Measurements from ENCODE around the gene AR. TPM values are rescaled to one million over a fixed set of nuclear protein-coding genes. Genes with fewer than 3 reads are reported as not detected.
A peak's percentile ranks its signal among the peaks of the same experiment; 100 is the strongest.

Gene AR, protein sequence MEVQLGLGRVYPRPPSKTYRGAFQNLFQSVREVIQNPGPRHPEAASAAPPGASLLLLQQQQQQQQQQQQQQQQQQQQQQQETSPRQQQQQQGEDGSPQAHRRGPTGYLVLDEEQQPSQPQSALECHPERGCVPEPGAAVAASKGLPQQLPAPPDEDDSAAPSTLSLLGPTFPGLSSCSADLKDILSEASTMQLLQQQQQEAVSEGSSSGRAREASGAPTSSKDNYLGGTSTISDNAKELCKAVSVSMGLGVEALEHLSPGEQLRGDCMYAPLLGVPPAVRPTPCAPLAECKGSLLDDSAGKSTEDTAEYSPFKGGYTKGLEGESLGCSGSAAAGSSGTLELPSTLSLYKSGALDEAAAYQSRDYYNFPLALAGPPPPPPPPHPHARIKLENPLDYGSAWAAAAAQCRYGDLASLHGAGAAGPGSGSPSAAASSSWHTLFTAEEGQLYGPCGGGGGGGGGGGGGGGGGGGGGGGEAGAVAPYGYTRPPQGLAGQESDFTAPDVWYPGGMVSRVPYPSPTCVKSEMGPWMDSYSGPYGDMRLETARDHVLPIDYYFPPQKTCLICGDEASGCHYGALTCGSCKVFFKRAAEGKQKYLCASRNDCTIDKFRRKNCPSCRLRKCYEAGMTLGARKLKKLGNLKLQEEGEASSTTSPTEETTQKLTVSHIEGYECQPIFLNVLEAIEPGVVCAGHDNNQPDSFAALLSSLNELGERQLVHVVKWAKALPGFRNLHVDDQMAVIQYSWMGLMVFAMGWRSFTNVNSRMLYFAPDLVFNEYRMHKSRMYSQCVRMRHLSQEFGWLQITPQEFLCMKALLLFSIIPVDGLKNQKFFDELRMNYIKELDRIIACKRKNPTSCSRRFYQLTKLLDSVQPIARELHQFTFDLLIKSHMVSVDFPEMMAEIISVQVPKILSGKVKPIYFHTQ
- polyA plus RNA-seq (2011; rRNA removed) (11.6 and 13.1 TPM in 2 replicates), polyA minus RNA-seq (2011; rRNA and poly(A)+ RNA removed) (34.0 and 36.4 TPM in 2 replicates)

DNA sequence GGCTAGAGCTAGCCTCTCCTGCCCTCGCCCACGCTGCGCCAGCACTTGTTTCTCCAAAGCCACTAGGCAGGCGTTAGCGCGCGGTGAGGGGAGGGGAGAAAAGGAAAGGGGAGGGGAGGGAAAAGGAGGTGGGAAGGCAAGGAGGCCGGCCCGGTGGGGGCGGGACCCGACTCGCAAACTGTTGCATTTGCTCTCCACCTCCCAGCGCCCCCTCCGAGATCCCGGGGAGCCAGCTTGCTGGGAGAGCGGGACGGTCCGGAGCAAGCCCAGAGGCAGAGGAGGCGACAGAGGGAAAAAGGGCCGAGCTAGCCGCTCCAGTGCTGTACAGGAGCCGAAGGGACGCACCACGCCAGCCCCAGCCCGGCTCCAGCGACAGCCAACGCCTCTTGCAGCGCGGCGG lies at the start of gene AR:
Gene AR, plus strand, starts transcription at position 204 of the 400 bp plus-strand sequence. CDS start 1,126 bp downstream, outside the sequence.
- Histone ChIP-seq H3K4me3 (ENCODE audit: low read depth, low read length) (peak within 1 kb of the TSS; percentile 63), H3K27me3 (ENCODE audit: control insufficient read depth, insufficient read depth, low read length) (no peaks in the 10 kb centered on the region), H3K9me3 (ENCODE audit: control insufficient read depth, insufficient read depth, low read length) (no peaks in the 10 kb centered on the region; the same call in 1 of the 2 replicates), H3K27ac (ENCODE audit: low read depth, low read length) (peak within 1 kb of the TSS; percentile 77)
- peak; percentile 36 for DNase-seq (ENCODE audit: low read depth, low spot score)
- TF ChIP-seq, protein P1, sequence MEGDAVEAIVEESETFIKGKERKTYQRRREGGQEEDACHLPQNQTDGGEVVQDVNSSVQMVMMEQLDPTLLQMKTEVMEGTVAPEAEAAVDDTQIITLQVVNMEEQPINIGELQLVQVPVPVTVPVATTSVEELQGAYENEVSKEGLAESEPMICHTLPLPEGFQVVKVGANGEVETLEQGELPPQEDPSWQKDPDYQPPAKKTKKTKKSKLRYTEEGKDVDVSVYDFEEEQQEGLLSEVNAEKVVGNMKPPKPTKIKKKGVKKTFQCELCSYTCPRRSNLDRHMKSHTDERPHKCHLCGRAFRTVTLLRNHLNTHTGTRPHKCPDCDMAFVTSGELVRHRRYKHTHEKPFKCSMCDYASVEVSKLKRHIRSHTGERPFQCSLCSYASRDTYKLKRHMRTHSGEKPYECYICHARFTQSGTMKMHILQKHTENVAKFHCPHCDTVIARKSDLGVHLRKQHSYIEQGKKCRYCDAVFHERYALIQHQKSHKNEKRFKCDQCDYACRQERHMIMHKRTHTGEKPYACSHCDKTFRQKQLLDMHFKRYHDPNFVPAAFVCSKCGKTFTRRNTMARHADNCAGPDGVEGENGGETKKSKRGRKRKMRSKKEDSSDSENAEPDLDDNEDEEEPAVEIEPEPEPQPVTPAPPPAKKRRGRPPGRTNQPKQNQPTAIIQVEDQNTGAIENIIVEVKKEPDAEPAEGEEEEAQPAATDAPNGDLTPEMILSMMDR (IDR thresholded peaks at IDR 0.05; ENCODE audit: low read depth, low read length): no peak
- POLR2A ChIA-PET: interaction anchor here (0.7 to 0.8 kb wide), 2 partner anchors 60 to 1966 kb away, joined by 3 to 5 read pairs; no protein-coding TSS in a partner anchor
- CTCF ChIA-PET: interaction anchor here (0.5 to 1.0 kb wide), 4 partner anchors 11 to 1390 kb away, joined by 3 to 9 read pairs (median 4); no protein-coding TSS in a partner anchor

DNA sequence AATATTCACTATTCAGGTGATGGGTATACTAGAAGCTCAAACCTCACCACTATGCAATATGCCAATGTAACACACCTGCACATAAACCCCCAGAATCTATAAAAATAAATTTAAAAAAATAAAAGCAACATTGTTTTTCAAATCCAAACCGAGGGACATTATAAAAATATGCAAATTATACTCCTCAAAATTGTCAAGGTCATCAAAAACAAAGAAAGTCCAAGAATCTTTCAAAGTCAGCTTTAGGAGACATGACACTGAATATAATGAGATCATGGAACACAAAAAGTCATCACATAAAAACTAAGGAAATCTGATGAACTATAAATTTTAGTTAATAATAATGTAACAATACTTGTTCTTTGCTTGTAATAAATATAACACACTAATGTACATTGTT lies 43.2 kb upstream of the AR start:
- POLR2A ChIA-PET: no interaction called here
- TF ChIP-seq, protein P1 (IDR thresholded peaks at IDR 0.05; ENCODE audit: low read depth, low read length): no peak
- CTCF ChIA-PET: no interaction called here
- Histone ChIP-seq H3K27ac (ENCODE audit: low read depth, low read length) (no peak overlapping the region), H3K27me3 (ENCODE audit: control insufficient read depth, insufficient read depth, low read length) (no peaks in the 10 kb centered on the region), H3K4me3 (ENCODE audit: low read depth, low read length) (no peak overlapping the region), H3K9me3 (ENCODE audit: control insufficient read depth, insufficient read depth, low read length) (no peaks in the 10 kb centered on the region)
- no peak for DNase-seq (ENCODE audit: low read depth, low spot score)

DNA sequence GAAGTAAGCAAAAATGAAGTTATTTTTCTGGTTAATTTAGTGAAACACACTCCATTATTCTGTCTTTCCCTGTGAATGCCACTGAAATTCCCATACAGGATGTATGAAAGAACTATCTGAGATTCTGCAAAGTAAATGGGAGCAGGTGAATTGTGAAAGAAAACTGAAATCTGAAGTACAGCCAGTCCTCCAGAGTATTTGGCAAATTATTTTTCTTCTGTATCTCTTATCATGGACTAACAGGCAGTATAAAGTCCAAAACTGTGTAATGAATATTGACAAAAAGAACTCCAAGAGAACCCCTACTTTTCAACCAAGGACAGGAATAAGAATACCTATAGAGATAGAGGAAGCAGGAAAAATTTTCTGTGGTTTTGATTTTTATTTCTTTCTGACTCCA lies 40.8 kb upstream of the AR start:
- TF ChIP-seq, protein P1 (IDR thresholded peaks at IDR 0.05; ENCODE audit: low read depth, low read length): no peak
- H3K27me3 ChIP-seq (ENCODE audit: control insufficient read depth, insufficient read depth, low read length): no peaks in the 10 kb centered on the region
- ChIA-PET CTCF (no interaction called here), POLR2A (no interaction called here)
- DNase-seq (ENCODE audit: low read depth, low spot score): no peak
- no peak overlapping the region for H3K4me3 ChIP-seq (ENCODE audit: low read depth, low read length)
- H3K9me3 ChIP-seq (ENCODE audit: control insufficient read depth, insufficient read depth, low read length): no peaks in the 10 kb centered on the region
- H3K27ac ChIP-seq (ENCODE audit: low read depth, low read length): no peak overlapping the region

DNA sequence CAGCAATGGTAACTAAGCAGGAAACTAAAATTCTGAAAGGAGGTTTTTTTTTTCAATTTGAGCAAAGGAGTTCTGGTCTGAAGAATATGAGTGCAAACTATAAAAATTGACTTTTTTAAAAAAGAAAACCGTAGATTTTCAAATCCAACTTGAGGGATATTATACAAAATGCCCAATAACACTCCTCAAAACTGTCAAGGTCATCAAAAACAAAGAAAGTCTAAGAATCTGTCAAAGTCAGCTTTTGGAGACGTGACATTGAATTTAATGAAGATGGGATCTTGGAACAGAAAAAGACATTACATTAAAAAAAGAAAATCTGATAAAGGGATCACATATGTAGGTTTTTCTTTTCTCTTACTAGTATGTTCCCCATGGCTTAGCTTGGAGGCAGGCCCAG lies 40.4 kb upstream of the AR start:
- TF ChIP-seq, protein P1 (IDR thresholded peaks at IDR 0.05; ENCODE audit: low read depth, low read length): no peak
- POLR2A ChIA-PET: no interaction called here
- Histone ChIP-seq H3K9me3 (ENCODE audit: control insufficient read depth, insufficient read depth, low read length) (no peaks in the 10 kb centered on the region), H3K4me3 (ENCODE audit: low read depth, low read length) (no peak overlapping the region), H3K27me3 (ENCODE audit: control insufficient read depth, insufficient read depth, low read length) (no peaks in the 10 kb centered on the region), H3K27ac (ENCODE audit: low read depth, low read length) (no peak overlapping the region)
- no peak for DNase-seq (ENCODE audit: low read depth, low spot score)
- CTCF ChIA-PET: no interaction called here
